Measurements from ENCODE around the gene ORC2.
"Not testable (repeated sequence)": the region's sequence is repeated elsewhere in the genome, so short reads cannot be mapped to it uniquely, and the experiment has no call there.

The ORC2 gene

DNA sequence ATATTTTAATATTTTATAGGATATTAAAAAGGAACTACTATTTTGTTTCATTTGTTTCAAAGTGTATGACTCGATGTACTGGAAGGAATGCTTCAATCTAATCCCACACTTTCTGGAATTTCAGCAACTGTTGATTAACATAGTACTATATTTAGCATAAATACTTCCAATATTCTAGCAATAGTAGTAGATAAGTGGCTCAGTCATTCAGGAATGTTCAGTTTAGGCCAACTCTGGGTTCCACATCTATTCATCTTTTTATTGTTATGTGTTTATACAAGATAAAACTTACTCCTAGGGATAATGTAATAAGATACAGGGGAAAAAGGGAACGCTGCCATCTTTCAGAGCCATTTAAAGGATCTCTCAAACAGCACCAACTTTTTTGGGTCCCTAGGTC, 22.3 kb upstream of the ORC2 start:
- no peak overlapping the region for H3K4me3 ChIP-seq (ENCODE audit: low read depth, low read length)
- TF ChIP-seq, protein P1, sequence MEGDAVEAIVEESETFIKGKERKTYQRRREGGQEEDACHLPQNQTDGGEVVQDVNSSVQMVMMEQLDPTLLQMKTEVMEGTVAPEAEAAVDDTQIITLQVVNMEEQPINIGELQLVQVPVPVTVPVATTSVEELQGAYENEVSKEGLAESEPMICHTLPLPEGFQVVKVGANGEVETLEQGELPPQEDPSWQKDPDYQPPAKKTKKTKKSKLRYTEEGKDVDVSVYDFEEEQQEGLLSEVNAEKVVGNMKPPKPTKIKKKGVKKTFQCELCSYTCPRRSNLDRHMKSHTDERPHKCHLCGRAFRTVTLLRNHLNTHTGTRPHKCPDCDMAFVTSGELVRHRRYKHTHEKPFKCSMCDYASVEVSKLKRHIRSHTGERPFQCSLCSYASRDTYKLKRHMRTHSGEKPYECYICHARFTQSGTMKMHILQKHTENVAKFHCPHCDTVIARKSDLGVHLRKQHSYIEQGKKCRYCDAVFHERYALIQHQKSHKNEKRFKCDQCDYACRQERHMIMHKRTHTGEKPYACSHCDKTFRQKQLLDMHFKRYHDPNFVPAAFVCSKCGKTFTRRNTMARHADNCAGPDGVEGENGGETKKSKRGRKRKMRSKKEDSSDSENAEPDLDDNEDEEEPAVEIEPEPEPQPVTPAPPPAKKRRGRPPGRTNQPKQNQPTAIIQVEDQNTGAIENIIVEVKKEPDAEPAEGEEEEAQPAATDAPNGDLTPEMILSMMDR (IDR thresholded peaks at IDR 0.05; ENCODE audit: borderline replicate concordance, insufficient read depth, low read depth, low read length) = no peak

DNA sequence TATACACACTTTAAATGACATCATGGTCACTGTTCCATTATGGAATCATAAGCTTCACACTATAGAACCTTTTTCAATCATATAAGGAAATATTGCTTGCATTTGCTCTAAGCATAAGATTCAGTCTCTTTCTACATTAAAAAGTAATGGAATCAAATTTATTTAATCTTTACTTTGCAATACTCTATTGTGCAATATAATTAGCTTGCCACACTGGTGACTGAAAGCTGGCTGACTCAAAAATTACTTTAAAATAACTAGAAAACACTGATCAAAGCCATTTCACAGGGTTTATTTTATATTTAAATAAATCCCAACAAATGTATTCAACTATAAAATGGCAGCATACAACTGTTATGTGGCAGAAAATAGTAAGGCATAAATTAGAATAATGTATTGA, 13.2 kb upstream of the ORC2 start:
- H3K4me3 ChIP-seq (ENCODE audit: low read depth, low read length) = no peak overlapping the region
- TF ChIP-seq, protein P1 (IDR thresholded peaks at IDR 0.05; ENCODE audit: borderline replicate concordance, insufficient read depth, low read depth, low read length) = no peak

DNA sequence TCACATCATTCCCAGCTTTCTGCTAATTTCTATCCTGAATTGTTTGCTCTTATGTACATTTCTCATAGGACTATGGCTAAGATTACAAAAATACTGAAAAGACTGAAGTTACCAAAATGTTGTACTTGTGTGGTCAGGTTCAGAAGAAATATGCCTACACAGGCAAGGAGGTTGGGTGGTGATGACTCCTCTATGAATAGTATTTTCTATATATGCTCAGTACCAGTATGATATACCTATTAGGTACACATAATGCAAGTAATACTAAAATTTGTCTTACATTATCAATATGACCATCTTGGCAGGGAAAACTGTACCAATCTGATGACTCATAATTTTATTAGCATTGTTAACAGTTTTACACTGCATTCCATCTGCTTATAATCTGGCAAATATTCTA, 12.2 kb upstream of the ORC2 start:
- TF ChIP-seq, protein P1 (IDR thresholded peaks at IDR 0.05; ENCODE audit: borderline replicate concordance, insufficient read depth, low read depth, low read length) = no peak
- H3K4me3 ChIP-seq (ENCODE audit: low read depth, low read length) = no peak overlapping the region

DNA sequence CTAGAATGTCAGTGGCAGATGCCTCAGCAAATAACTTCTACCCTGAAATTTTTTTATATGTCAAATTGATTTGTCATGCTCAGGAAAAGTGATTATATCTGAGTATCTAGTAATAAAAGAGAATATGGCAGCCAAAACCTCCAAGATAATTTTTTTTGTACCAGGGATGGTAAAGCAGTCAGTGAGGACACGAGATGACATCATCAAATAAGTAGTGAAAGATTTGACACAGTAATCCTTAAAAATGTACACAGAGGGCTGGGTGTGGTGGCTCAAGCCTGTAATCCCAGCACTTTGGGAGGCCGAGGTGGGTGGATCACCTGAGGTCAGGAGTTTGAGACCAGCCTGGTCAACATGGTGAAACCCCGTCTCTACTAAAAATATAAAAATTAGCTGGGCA, 6.6 kb upstream of the ORC2 start:
- not testable (repeated sequence) for H3K4me3 ChIP-seq (ENCODE audit: low read depth, low read length)

DNA sequence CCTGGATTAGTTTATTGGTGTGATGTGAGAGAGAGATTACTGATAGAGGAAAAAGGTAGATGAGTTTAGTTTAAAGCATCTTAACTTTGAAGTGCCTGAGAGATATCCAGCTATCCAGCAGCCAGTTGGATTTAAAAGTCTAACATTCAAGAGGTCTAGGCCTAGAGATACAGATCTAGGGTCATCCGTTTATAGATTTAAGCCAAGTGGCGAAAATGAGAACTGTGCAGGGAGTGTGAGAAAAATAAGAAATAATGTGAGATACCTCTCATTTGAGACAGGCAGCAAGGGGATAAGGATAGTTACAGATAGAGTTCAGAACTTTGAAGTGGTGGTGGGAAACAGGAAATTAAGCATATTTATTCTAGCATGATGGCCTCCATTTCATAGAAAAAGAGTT, 5.3 kb upstream of the ORC2 start:
- TF ChIP-seq, protein P1 (IDR thresholded peaks at IDR 0.05; ENCODE audit: borderline replicate concordance, insufficient read depth, low read depth, low read length) = no peak
- H3K4me3 ChIP-seq (ENCODE audit: low read depth, low read length) = no peak overlapping the region

DNA sequence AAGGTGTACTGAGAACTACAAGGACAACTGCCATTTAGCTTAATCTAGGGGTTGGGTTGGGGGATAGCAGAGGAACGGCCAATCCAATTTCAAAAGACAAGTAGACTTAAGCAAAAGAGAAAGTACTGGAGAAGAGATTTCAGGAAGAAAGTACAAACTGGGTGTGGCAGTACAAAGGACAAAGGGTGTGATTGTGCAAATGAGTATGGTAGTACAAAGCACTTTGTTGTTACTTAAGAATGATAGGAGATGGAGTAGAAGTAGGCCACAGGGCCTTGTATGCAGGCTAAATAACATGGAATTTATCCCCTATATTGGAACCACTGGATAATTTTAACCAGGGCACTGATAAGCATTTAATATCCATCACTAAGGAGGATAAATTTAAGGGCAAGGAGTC, 4.7 kb upstream of the ORC2 start:
- H3K4me3 ChIP-seq (ENCODE audit: low read depth, low read length) = no peak overlapping the region

DNA sequence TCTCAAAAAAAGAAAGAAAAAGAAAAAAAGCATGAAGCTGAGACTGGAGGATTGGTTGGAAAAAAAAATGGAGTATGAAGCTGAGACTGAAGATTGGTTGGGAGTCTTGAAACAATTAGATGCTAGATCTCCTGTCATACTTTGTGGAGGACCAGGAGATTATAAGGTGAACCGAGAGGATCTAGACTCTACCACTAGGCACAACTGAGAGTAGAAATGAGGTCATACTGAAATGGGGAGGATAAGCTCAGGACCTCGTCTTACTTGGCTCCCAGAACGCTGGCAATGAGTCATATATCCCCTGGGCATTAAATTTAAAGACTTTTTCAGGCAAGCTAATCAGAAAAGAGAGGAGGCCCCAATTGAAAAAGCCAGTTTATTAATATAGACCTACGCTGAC, 3.3 kb upstream of the ORC2 start:
- TF ChIP-seq, protein P1 (IDR thresholded peaks at IDR 0.05; ENCODE audit: borderline replicate concordance, insufficient read depth, low read depth, low read length) = no peak
- no peak overlapping the region for H3K4me3 ChIP-seq (ENCODE audit: low read depth, low read length)

More for the DNA sequence above, 4.7 kb upstream of the ORC2 start:
- TF ChIP-seq, protein P1 (IDR thresholded peaks at IDR 0.05; ENCODE audit: borderline replicate concordance, insufficient read depth, low read depth, low read length) = no peak

DNA sequence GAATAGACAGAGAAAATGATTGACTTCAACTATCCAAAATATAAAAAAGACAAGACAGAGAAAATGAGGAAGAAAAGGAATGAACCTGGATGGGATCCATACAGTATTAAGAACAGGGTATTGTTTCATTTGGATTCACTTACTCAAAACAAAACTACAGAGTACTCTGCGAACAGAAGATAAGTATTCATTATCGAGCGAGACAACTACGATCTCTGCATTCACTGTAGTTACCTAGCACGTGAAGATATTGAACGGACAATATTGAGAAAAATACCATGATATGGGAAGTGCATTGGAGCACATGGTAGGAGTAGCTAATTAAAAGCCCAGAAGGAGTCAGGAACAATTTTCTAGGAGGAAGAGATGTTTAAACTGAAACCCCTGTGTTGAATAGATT, 1.0 kb upstream of the ORC2 start:
- TF ChIP-seq, protein P1 (IDR thresholded peaks at IDR 0.05; ENCODE audit: borderline replicate concordance, insufficient read depth, low read depth, low read length) = no peak
- H3K4me3 ChIP-seq (ENCODE audit: low read depth, low read length) = peak overlapping the region; percentile 77

DNA sequence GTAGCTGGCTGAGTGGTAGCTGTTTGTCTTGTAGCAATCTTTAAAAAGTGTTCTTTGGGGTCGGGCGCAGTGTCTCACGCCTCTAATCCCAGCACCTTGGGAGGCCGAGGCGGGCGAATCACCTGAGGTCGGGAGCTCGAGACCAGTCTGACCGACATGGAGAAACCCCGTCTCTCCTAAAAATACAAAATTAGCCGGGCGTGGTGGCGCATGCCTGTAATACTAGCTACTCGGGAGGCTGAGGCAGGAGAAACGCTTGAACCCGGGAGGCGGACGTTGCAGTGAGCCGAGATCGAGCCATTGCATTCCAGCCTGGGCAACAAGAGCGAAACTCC, 425 bp upstream of the ORC2 start:
- peak overlapping the region; percentile 77 for H3K4me3 ChIP-seq (ENCODE audit: low read depth, low read length)

Data from GM12875 (cell line).